Heart right ventricle (tissue), 16 donors: ENCODE measurements around the gene CA12. TPM values are rescaled to one million over a fixed set of nuclear protein-coding genes. Genes with fewer than 3 reads are reported as not detected.
A peak's percentile ranks its signal among the peaks of the same experiment; 100 is the strongest.

Source experiments
- ATAC-seq, 8 donors: fragments of 200-7000 bp; cut with Tn5 transposase; one replicate each; pipeline ENCODE4 v1.9.1; 2020; ENCODE audit warnings: mild to moderate bottlenecking in 8 of 8, moderate library complexity in 8 of 8, moderate number of reproducible peaks in 1 of 8
- DNase-seq, 2 donors: peaks; one replicate each; pipeline ENCODE4 v3.0.0-alpha.2; 2020
- H3K27ac ChIP-seq, 10 donors: fragments of 200-600 bp; sonication (generic) in 2 of 10; one replicate each; pipeline versions ENCODE4 v1.5.0 to v1.8.0; 2020 to 2022; ENCODE audit warnings: mild to moderate bottlenecking in 3 of 10
- H3K27me3 ChIP-seq, 7 donors: fragments of 200-600 bp; one replicate each; pipeline ENCODE4 v1.8.0; 2021 to 2022; ENCODE audit warnings: mild to moderate bottlenecking in 2 of 7
- H3K36me3 ChIP-seq, 9 donors: fragments of 200-600 bp; sonication (generic) in 1 of 9; one replicate each; pipeline versions ENCODE4 v1.5.0 to v1.8.0; 2020 to 2022; ENCODE audit warnings: mild to moderate bottlenecking in 2 of 9
- H3K4me1 ChIP-seq, 9 donors: fragments of 200-600 bp; sonication (generic) in 1 of 9; one replicate each; pipeline versions ENCODE4 v1.5.0 to v1.8.0; 2020 to 2022; ENCODE audit warnings: mild to moderate bottlenecking in 4 of 9
- H3K4me3 ChIP-seq, 10 donors: fragments of 200-600 bp; sonication (generic) in 2 of 10; one replicate each; pipeline versions ENCODE4 v1.5.0 to v1.8.0; 2020 to 2022; ENCODE audit warnings: mild to moderate bottlenecking in 7 of 10, moderate library complexity in 2 of 10
- H3K9me3 ChIP-seq, 11 donors: fragments of 200-600 bp in 10 of 11; sonication (generic) in 2 of 11; one replicate each; pipeline versions ENCODE4 v1.5.0 to v1.8.0; 2013 to 2022; ENCODE audit warnings: mild to moderate bottlenecking in 2 of 11, control low read depth in 1 of 11, moderate library complexity in 1 of 11
- CTCF ChIP-seq, 9 donors: fragments of 200-600 bp; sonication (generic) in 2 of 9; IDR thresholded peaks; one replicate each; pipeline versions ENCODE4 v1.5.0 to v1.8.0; 2021 to 2022; ENCODE audit warnings: antibody characterized with exemption in 9 of 9, mild to moderate bottlenecking in 5 of 9, moderate library complexity in 1 of 9
- WGBS, 2 donors: extraction: QIAGEN DNeasy Blood & Tissue Kit; methylation state at CpG; one replicate each; pipeline ENCODE4 v1.1.7; 2013; ENCODE audit warnings: inconsistent platforms in 1 of 2; 5-methylcytosine and 5-hydroxymethylcytosine counted together
- intact Hi-C, 10 donors: fragments of 100-400 bp; cut with DNase I; formaldehyde crosslinking; loops; one replicate each; pipeline versions ENCODE4 v1.11.1 to v1.14.2; 2022
- polyA plus RNA-seq, 2 donors: library from polyadenylated mRNA; stranded (reverse); fragments of 200-250 nt; gene quantifications; one replicate each; pipeline ENCODE4 v1.2.3, GENCODE V29; 2013
- total RNA-seq, 10 donors: library from RNA; stranded (reverse); fragmentation: NEBNext Ultra II Directional in 3 of 10; extraction: Animal tissue kit (Norgen Biotek cat#: 25700) in 3 of 10; gene quantifications; one replicate each; pipeline versions ENCODE4 v1.2.1 to v1.2.4, GENCODE V29; 2021 to 2023
- donor health status: Arrhythmogenic right ventricular cardiomyopathy.
- donor health status: ischemic (EF 13 %, LVEDD 7.1; RV severe dilation, severe dysfunction).
- donor health status: healthy with polysubstance abuse.
- donor health status: DM: no; HTN: yes; CAD: no.
- donor health status: DM: no; HTN: no; CAD: no.
- donor health status: ischemic (EF 25% LVEDD 6.9; RV normal size, moderate dysfunction).
- donor health status: ischemic (EF 25% LVEDD 5.7; RV mildly dilated, moderate dysfunction).
- donor health status: healthy.
- donor health status: DM: yes; HTN: yes; CAD: no.
- donor health status: Ischemic cardiomyopathy.
- donor health status: ischemic (EF 35%, LVEDD 5.7; RV mildly dilated, moderate dysfunction).
- donor health status: nonischemic (EF 11% LVEDD 7.7; RV severe dilation, severe dysfunction).
- donor health status: DM: yes; HTN: yes; CAD: no.
- donor health status: PGD.
- donor health status: ischemic (EF 29% LVEDD 5.4; RV normal size, mild dysfunction).
- donor health status: nonischemic (EF 23%, LVEDD 6.1; RV moderate dilation, normal function).

Gene CA12
- total and polyA plus RNA-seq, 12 donors, result 0.07 to 1.3 (median 0.15) TPM; not detected in 1

GRCh38 chr15:63373330-63373729 is 8.3 kb downstream of the CA12 start:
- intact Hi-C loops, result no loop called here
- peaks cover 0 to 41% (median 18%) of the 10 kb centered on the region in 9 donors for H3K4me1 ChIP-seq
- peak overlapping the region in 1 of 10 donors; percentile 62 for H3K27ac ChIP-seq
- H3K27me3 ChIP-seq, result peaks cover 0 to 7% (median 0%) of the 10 kb centered on the region in 7 donors
- no peak for TF ChIP-seq CTCF (IDR thresholded peaks at IDR 0.05)
- ATAC-seq (no peak), DNase-seq (no peak)
- H3K9me3 ChIP-seq, result no peaks in the 10 kb centered on the region
- WGBS, 2 donors, result 91 to 99% methylated on average over 3 of the region's 3 CpGs
- no peaks in the 10 kb centered on the region for H3K36me3 ChIP-seq
- H3K4me3 ChIP-seq, result no peak overlapping the region

GRCh38 chr15:63372753-63373152 is 8.9 kb downstream of the CA12 start:
- no peaks in the 10 kb centered on the region for H3K36me3 ChIP-seq
- no peak for TF ChIP-seq CTCF (IDR thresholded peaks at IDR 0.05)
- 98 to 99% methylated on average over 5 of the region's 5 CpGs for WGBS, 2 donors
- no peaks in the 10 kb centered on the region for H3K9me3 ChIP-seq
- ATAC-seq (no peak), DNase-seq (no peak)
- peaks cover 0 to under 1% (median 0%) of the 10 kb centered on the region in 7 donors for H3K27me3 ChIP-seq
- peaks cover 0 to 41% (median 18%) of the 10 kb centered on the region in 9 donors for H3K4me1 ChIP-seq
- intact Hi-C loops, result no loop called here
- peak overlapping the region in 1 of 10 donors; percentile 59 for H3K27ac ChIP-seq
- no peak overlapping the region for H3K4me3 ChIP-seq

GRCh38 chr15:63372018-63372705 is 9.5 kb downstream of the CA12 start:
- peak in 3 of 8 donors; percentile 13 to 78 (median 45) for ATAC-seq
- peak overlapping the region in 1 of 10 donors; percentile 71 for H3K27ac ChIP-seq
- WGBS, 2 donors, result 85 to 91% methylated on average over 12 of the region's 12 CpGs
- H3K27me3 ChIP-seq, result no peaks in the 10 kb centered on the region
- TF ChIP-seq CTCF (IDR thresholded peaks at IDR 0.05), result no peak
- no peaks in the 10 kb centered on the region for H3K9me3 ChIP-seq
- H3K4me3 ChIP-seq, result no peak overlapping the region
- H3K4me1 ChIP-seq, result peaks cover 0 to 41% (median 18%) of the 10 kb centered on the region in 9 donors
- DNase-seq, result no peak
- intact Hi-C loops, result no loop called here
- no peaks in the 10 kb centered on the region for H3K36me3 ChIP-seq

- ATAC-seq (peak in 2 of 8 donors; percentile 13 to 34), DNase-seq (no peak)
- 89 to 92% methylated on average over 15 of the region's 15 CpGs for WGBS, 2 donors
- no peak for TF ChIP-seq CTCF (IDR thresholded peaks at IDR 0.05)
- Histone ChIP-seq H3K36me3 (no peaks in the 10 kb centered on the region), H3K9me3 (no peaks in the 10 kb centered on the region), H3K27me3 (no peaks in the 10 kb centered on the region), H3K27ac (peak overlapping the region in 1 of 10 donors; percentile 71), H3K4me3 (no peak overlapping the region), H3K4me1 (peaks cover 0 to 41% (median 18%) of the 10 kb centered on the region in 9 donors)
- intact Hi-C loops, result no loop called here
Measured at GRCh38 chr15:63371297-63371918, 10.2 kb downstream of the CA12 start.
